ENCODE results near the gene TFCP2.

The TFCP2 gene

DNA sequence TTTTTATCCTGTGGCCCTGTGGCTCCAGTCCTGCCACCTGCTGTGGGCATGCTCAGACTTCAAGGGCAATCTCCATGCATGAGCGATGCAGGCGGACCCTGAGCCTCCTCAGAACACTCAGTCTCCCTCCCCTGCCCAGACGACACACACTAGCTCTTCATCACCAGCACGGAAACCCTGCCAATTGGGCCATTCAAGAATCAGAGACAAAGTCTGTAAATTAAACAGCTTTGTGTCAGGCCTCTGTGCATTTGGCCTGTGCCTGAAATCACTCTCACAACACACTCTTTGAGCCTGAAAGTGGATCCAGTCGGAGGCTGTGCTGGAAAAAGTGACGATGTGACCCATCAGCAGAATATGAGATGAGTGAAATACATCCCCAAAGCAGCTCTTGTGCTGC, 32.4 kb upstream of the TFCP2 start:
- H3K18ac ChIP-seq (ENCODE audit: low read length) = no peak overlapping the region
- no peak overlapping the region for H3K4ac ChIP-seq (ENCODE audit: low read depth, low read length)
- H2BK12ac ChIP-seq (ENCODE audit: low read length) = no peak overlapping the region
- no peak overlapping the region for H4K8ac ChIP-seq (ENCODE audit: low read depth, low read length)
- no peaks in the 10 kb centered on the region for H3K27me3 ChIP-seq (ENCODE audit: insufficient read depth, low read length)
- no peak overlapping the region for H3K4me3 ChIP-seq (ENCODE audit: low read depth, low read length)
- DNase-seq = no peak
- H3K79me1 ChIP-seq (ENCODE audit: low read length) = no peaks in the 10 kb centered on the region
- no peak overlapping the region for H3K9ac ChIP-seq (ENCODE audit: low read length)
- no peak overlapping the region for H2BK5ac ChIP-seq (ENCODE audit: low read depth, low read length, poor library complexity)
- no peaks in the 10 kb centered on the region for H3K36me3 ChIP-seq (ENCODE audit: control insufficient read depth in 1 of 2, insufficient read depth in 2 of 2, low read length in 2 of 2)
- no peak overlapping the region for H4K91ac ChIP-seq (ENCODE audit: low read depth, low read length)
- no peak overlapping the region for H3K14ac ChIP-seq (ENCODE audit: low read length)
- no peaks in the 10 kb centered on the region for H3K9me3 ChIP-seq (ENCODE audit: insufficient read depth, low read depth, low read length)
- H3K4me2 ChIP-seq (ENCODE audit: low read length) = no peak overlapping the region
- H3K4me1 ChIP-seq (ENCODE audit: control insufficient read depth in 1 of 2, insufficient read depth in 2 of 2, low read length in 2 of 2) = no peaks in the 10 kb centered on the region
- no CpG with 5 or more reads among the region's 6 CpGs for WGBS (ENCODE audit: extremely low coverage, insufficient coverage, insufficient read length)
- H2AFZ ChIP-seq (ENCODE audit: insufficient read depth, low read length, poor library complexity) = no peak overlapping the region
- H2BK120ac ChIP-seq (ENCODE audit: insufficient read depth, low read length, poor library complexity) = no peak overlapping the region
- no peak overlapping the region for H3K27ac ChIP-seq (ENCODE audit: low read depth, low read length)
- H4K12ac ChIP-seq (ENCODE audit: low read depth, low read length) = no peak overlapping the region
- H3K79me2 ChIP-seq (ENCODE audit: control insufficient read depth, insufficient read depth, low read length, poor library complexity) = no peaks in the 10 kb centered on the region
- H2AK5ac ChIP-seq (ENCODE audit: low read length) = no peak overlapping the region
- H3K23ac ChIP-seq (ENCODE audit: low read length) = no peak overlapping the region

DNA sequence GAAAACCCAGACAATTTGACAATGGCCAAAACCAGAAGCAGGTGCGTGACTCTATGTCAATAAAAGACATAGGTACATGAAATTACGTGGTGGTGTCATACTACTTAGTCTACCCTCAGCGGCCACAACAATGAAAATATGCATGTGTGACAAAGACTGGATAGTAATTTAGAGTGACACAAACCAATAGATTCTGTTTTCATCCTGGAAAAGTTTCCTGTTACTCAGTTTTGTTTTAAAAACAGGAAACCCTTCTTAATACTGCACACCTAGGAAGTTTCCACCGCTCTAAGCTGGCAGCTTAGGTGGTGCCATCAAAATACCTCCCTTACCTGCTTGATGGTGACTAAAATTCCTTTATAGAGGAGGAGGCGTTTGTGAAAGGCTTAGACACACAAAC, 29.8 kb upstream of the TFCP2 start:
- H3K36me3 ChIP-seq (ENCODE audit: control insufficient read depth in 1 of 2, insufficient read depth in 2 of 2, low read length in 2 of 2) = no peaks in the 10 kb centered on the region
- WGBS (ENCODE audit: extremely low coverage, insufficient coverage, insufficient read length) = no CpG with 5 or more reads among the region's 5 CpGs
- no peak overlapping the region for H4K91ac ChIP-seq (ENCODE audit: low read depth, low read length)
- H3K18ac ChIP-seq (ENCODE audit: low read length) = no peak overlapping the region
- no peak overlapping the region for H3K27ac ChIP-seq (ENCODE audit: low read depth, low read length)
- no peak overlapping the region for H2BK120ac ChIP-seq (ENCODE audit: insufficient read depth, low read length, poor library complexity)
- no peak for DNase-seq
- no peak overlapping the region for H3K4me3 ChIP-seq (ENCODE audit: low read depth, low read length)
- no peak overlapping the region for H2AK5ac ChIP-seq (ENCODE audit: low read length)
- H3K79me2 ChIP-seq (ENCODE audit: control insufficient read depth, insufficient read depth, low read length, poor library complexity) = no peaks in the 10 kb centered on the region
- H3K4me2 ChIP-seq (ENCODE audit: low read length) = no peak overlapping the region
- H3K27me3 ChIP-seq (ENCODE audit: insufficient read depth, low read length) = no peaks in the 10 kb centered on the region
- no peak overlapping the region for H2BK12ac ChIP-seq (ENCODE audit: low read length)
- H3K9me3 ChIP-seq (ENCODE audit: insufficient read depth, low read depth, low read length) = no peaks in the 10 kb centered on the region
- no peaks in the 10 kb centered on the region for H3K79me1 ChIP-seq (ENCODE audit: low read length)
- H2BK5ac ChIP-seq (ENCODE audit: low read depth, low read length, poor library complexity) = no peak overlapping the region
- H4K12ac ChIP-seq (ENCODE audit: low read depth, low read length) = no peak overlapping the region
- no peak overlapping the region for H4K8ac ChIP-seq (ENCODE audit: low read depth, low read length)
- no peaks in the 10 kb centered on the region for H3K4me1 ChIP-seq (ENCODE audit: control insufficient read depth in 1 of 2, insufficient read depth in 2 of 2, low read length in 2 of 2)
- H3K4ac ChIP-seq (ENCODE audit: low read depth, low read length) = no peak overlapping the region
- no peak overlapping the region for H3K9ac ChIP-seq (ENCODE audit: low read length)
- H3K23ac ChIP-seq (ENCODE audit: low read length) = no peak overlapping the region
- H2AFZ ChIP-seq (ENCODE audit: insufficient read depth, low read length, poor library complexity) = no peak overlapping the region
- no peak overlapping the region for H3K14ac ChIP-seq (ENCODE audit: low read length)

DNA sequence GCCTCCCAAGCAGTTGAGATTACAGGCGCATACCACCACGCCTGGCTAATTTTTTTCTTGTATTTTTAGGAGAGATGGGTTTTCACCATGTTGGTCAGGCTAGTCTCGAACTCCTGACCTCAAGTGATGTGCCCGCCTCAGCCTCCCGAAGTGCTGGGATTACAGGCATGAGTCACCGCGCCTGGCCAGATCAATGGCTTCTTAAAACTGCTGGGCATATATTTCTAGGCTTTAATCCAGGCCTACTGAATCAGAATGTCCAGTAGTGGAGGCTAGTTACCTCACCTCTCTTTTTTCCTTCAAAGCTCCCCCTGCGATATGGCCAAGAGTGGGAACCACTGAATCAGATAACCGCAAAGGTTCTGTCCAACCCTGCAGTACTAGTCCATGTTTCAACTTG, 27.9 kb upstream of the TFCP2 start:
- Histone ChIP-seq H4K12ac (ENCODE audit: low read depth, low read length) (no peak overlapping the region), H2AFZ (ENCODE audit: insufficient read depth, low read length, poor library complexity) (no peak overlapping the region), H3K27me3 (ENCODE audit: insufficient read depth, low read length) (no peaks in the 10 kb centered on the region), H3K79me1 (ENCODE audit: low read length) (no peaks in the 10 kb centered on the region), H3K4me1 (ENCODE audit: control insufficient read depth in 1 of 2, insufficient read depth in 2 of 2, low read length in 2 of 2) (no peaks in the 10 kb centered on the region), H3K4ac (ENCODE audit: low read depth, low read length) (no peak overlapping the region), H3K79me2 (ENCODE audit: control insufficient read depth, insufficient read depth, low read length, poor library complexity) (no peaks in the 10 kb centered on the region), H3K9me3 (ENCODE audit: insufficient read depth, low read depth, low read length) (no peaks in the 10 kb centered on the region), H4K8ac (ENCODE audit: low read depth, low read length) (no peak overlapping the region), H2BK5ac (ENCODE audit: low read depth, low read length, poor library complexity) (no peak overlapping the region), H3K23ac (ENCODE audit: low read length) (no peak overlapping the region), H2AK5ac (ENCODE audit: low read length) (no peak overlapping the region), H4K91ac (ENCODE audit: low read depth, low read length) (no peak overlapping the region), H3K27ac (ENCODE audit: low read depth, low read length) (no peak overlapping the region), H3K18ac (ENCODE audit: low read length) (no peak overlapping the region), H2BK12ac (ENCODE audit: low read length) (no peak overlapping the region), H3K4me3 (ENCODE audit: low read depth, low read length) (no peak overlapping the region), H3K14ac (ENCODE audit: low read length) (no peak overlapping the region), H3K4me2 (ENCODE audit: low read length) (no peak overlapping the region), H2BK120ac (ENCODE audit: insufficient read depth, low read length, poor library complexity) (no peak overlapping the region), H3K9ac (ENCODE audit: low read length) (no peak overlapping the region), H3K36me3 (ENCODE audit: control insufficient read depth in 1 of 2, insufficient read depth in 2 of 2, low read length in 2 of 2) (no peaks in the 10 kb centered on the region)
- no CpG with 5 or more reads among the region's 9 CpGs for WGBS (ENCODE audit: extremely low coverage, insufficient coverage, insufficient read length)
- no peak for DNase-seq

DNA sequence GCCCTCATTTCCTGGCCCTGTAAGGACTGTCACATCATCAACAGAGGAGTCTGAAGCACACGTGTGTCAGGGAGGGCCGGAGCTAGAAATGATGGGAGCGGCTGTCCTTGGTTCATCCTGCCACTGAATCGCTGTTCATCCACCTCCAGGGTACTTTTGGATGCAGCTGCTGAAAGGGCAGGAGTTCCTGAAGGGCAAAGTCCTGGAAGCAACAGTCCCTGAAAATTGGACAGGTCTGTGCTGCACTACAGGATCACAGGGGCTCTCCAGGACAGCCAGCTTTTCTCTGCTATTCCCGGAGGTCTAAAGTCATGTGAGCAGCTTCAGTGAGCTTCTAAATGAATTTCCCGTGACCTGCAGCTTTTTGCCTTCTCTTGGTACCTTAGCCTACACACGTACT, 27.2 kb upstream of the TFCP2 start:
- no peak overlapping the region for H2AFZ ChIP-seq (ENCODE audit: insufficient read depth, low read length, poor library complexity)
- no peak overlapping the region for H3K4ac ChIP-seq (ENCODE audit: low read depth, low read length)
- H4K8ac ChIP-seq (ENCODE audit: low read depth, low read length) = no peak overlapping the region
- H3K23ac ChIP-seq (ENCODE audit: low read length) = no peak overlapping the region
- no peak overlapping the region for H2BK120ac ChIP-seq (ENCODE audit: insufficient read depth, low read length, poor library complexity)
- H3K27ac ChIP-seq (ENCODE audit: low read depth, low read length) = no peak overlapping the region
- no peaks in the 10 kb centered on the region for H3K36me3 ChIP-seq (ENCODE audit: control insufficient read depth in 1 of 2, insufficient read depth in 2 of 2, low read length in 2 of 2)
- no peak overlapping the region for H2BK12ac ChIP-seq (ENCODE audit: low read length)
- DNase-seq = no peak
- H3K14ac ChIP-seq (ENCODE audit: low read length) = no peak overlapping the region
- no peak overlapping the region for H2AK5ac ChIP-seq (ENCODE audit: low read length)
- no peak overlapping the region for H4K91ac ChIP-seq (ENCODE audit: low read depth, low read length)
- H4K12ac ChIP-seq (ENCODE audit: low read depth, low read length) = no peak overlapping the region
- no peaks in the 10 kb centered on the region for H3K79me2 ChIP-seq (ENCODE audit: control insufficient read depth, insufficient read depth, low read length, poor library complexity)
- H3K79me1 ChIP-seq (ENCODE audit: low read length) = no peaks in the 10 kb centered on the region
- WGBS (ENCODE audit: extremely low coverage, insufficient coverage, insufficient read length) = no CpG with 5 or more reads among the region's 7 CpGs
- no peaks in the 10 kb centered on the region for H3K9me3 ChIP-seq (ENCODE audit: insufficient read depth, low read depth, low read length)
- H3K9ac ChIP-seq (ENCODE audit: low read length) = no peak overlapping the region
- no peak overlapping the region for H3K4me3 ChIP-seq (ENCODE audit: low read depth, low read length)
- H3K4me1 ChIP-seq (ENCODE audit: control insufficient read depth in 1 of 2, insufficient read depth in 2 of 2, low read length in 2 of 2) = no peaks in the 10 kb centered on the region
- no peaks in the 10 kb centered on the region for H3K27me3 ChIP-seq (ENCODE audit: insufficient read depth, low read length)
- no peak overlapping the region for H3K18ac ChIP-seq (ENCODE audit: low read length)
- H2BK5ac ChIP-seq (ENCODE audit: low read depth, low read length, poor library complexity) = no peak overlapping the region
- no peak overlapping the region for H3K4me2 ChIP-seq (ENCODE audit: low read length)
